Astrocyte (in vitro differentiated cells and primary cell): ENCODE measurements around the gene SHLD2. TPM values are rescaled to one million over a fixed set of nuclear protein-coding genes. Genes with fewer than 3 reads are reported as not detected.
"Not testable (repeated sequence)": the region's sequence is repeated elsewhere in the genome, so short reads cannot be mapped to it uniquely, and the experiment has no call there.

Experiments used
- DNase-seq: peaks from one replicate; pipeline ENCODE4 v3.0.0-alpha.2; 2010; ENCODE audit warnings: low read depth
- FAIRE-seq: peaks from 2 replicates; lab custom pipeline; 2011; peaks lifted over from hg19 to GRCh38; lab: Jason Lieb, UNC
- H2AFZ ChIP-seq: 2 replicates; pipeline ENCODE4 v1.6.0; 2012; ENCODE audit warnings: low read depth, low read length, inconsistent platforms
- H3K27ac ChIP-seq: 2 replicates; pipeline ENCODE4 v1.5.1; 2011; ENCODE audit warnings: low read depth, low read length, inconsistent platforms
- H3K27me3 ChIP-seq: 2 replicates; pipeline ENCODE4 v1.6.0; 2011; ENCODE audit warnings: low read length, inconsistent platforms; ENCODE audit not compliant: insufficient read depth
- H3K36me3 ChIP-seq: 2 replicates; pipeline ENCODE4 v1.5.1; 2011; ENCODE audit warnings: low read length, inconsistent platforms; ENCODE audit not compliant: insufficient read depth
- H3K4me1 ChIP-seq: 2 replicates; pipeline ENCODE4 v1.5.1; 2011; ENCODE audit warnings: low read length, inconsistent platforms; ENCODE audit not compliant: insufficient read depth
- H3K4me2 ChIP-seq: 2 replicates; pipeline ENCODE4 v1.6.0; 2012; ENCODE audit warnings: low read length, inconsistent platforms
- H3K4me3 ChIP-seq: 2 replicates; pipeline ENCODE4 v1.5.1; 2011; ENCODE audit warnings: low read depth, mild to moderate bottlenecking, low read length, inconsistent platforms; ENCODE audit not compliant: insufficient read depth
- H3K79me2 ChIP-seq: 2 replicates; pipeline ENCODE4 v1.6.0; 2012; ENCODE audit warnings: mild to moderate bottlenecking, low read length, inconsistent platforms; ENCODE audit not compliant: insufficient read depth
- H3K9ac ChIP-seq: 2 replicates; pipeline ENCODE4 v1.6.0; 2012; ENCODE audit warnings: mild to moderate bottlenecking, low read length, inconsistent platforms
- H3K9me3 ChIP-seq: 2 replicates; pipeline ENCODE4 v1.5.1; 2012; ENCODE audit warnings: low read depth, mild to moderate bottlenecking, low read length, inconsistent platforms; ENCODE audit not compliant: insufficient read depth
- H4K20me1 ChIP-seq: 2 replicates; pipeline ENCODE4 v1.6.0; 2012; ENCODE audit warnings: low read length, inconsistent platforms; ENCODE audit not compliant: insufficient read depth
- H3K27ac Mint-ChIP-seq: one replicate; pipeline ENCODE4 v1.8.0; 2021; ENCODE audit warnings: mild to moderate bottlenecking, mixed read lengths; ENCODE audit not compliant: unreplicated experiment
- H3K27me3 Mint-ChIP-seq: one replicate; pipeline ENCODE4 v1.8.0; 2021; ENCODE audit warnings: low read depth, mixed read lengths; ENCODE audit not compliant: unreplicated experiment
- H3K36me3 Mint-ChIP-seq: one replicate; pipeline ENCODE4 v1.8.0; 2021; ENCODE audit warnings: low read depth, mixed read lengths; ENCODE audit not compliant: unreplicated experiment
- H3K4me1 Mint-ChIP-seq: one replicate; pipeline ENCODE4 v1.8.0; 2021; ENCODE audit warnings: low read depth, mixed read lengths; ENCODE audit not compliant: unreplicated experiment
- H3K4me3 Mint-ChIP-seq: one replicate; pipeline ENCODE4 v1.8.0; 2021; ENCODE audit warnings: mild to moderate bottlenecking, moderate library complexity, mixed read lengths; ENCODE audit not compliant: unreplicated experiment
- H3K9me3 Mint-ChIP-seq: one replicate; pipeline ENCODE4 v1.8.0; 2021; ENCODE audit warnings: mild to moderate bottlenecking, mixed read lengths; ENCODE audit not compliant: unreplicated experiment
- total RNA-seq: library from RNA; stranded (reverse); gene quantifications from 2 replicates; pipeline ENCODE4 v1.2.1, GENCODE V29; 2021

SHLD2 gene
- total RNA-seq, 1 donor from 2014 or later: 23.2 TPM

GRCh38 chr10:87162703-87163293 lies 67.8 kb downstream of the SHLD2 start:
- H3K27ac Mint-ChIP-seq, FAIRE-seq, H3K4me1 Mint-ChIP-seq: not testable (repeated sequence)

GRCh38 chr10:87163414-87163813 lies 68.4 kb downstream of the SHLD2 start:
- DNase-seq, FAIRE-seq: not testable (repeated sequence)

More at GRCh38 chr10:87162703-87163293, 67.8 kb downstream of the SHLD2 start:
- not testable (repeated sequence) for H3K9me3 Mint-ChIP-seq, H3K27me3 ChIP-seq, H3K79me2 ChIP-seq, H3K36me3 ChIP-seq, H3K36me3 Mint-ChIP-seq, DNase-seq, H3K4me2 ChIP-seq, H3K4me3 Mint-ChIP-seq, H3K9ac ChIP-seq, H2AFZ ChIP-seq, H3K9me3 ChIP-seq, H3K4me1 ChIP-seq, H3K4me3 ChIP-seq, H3K27me3 Mint-ChIP-seq, H4K20me1 ChIP-seq, H3K27ac ChIP-seq

GRCh38 chr10:87169857-87170256 lies 74.9 kb downstream of the SHLD2 start:
- H3K36me3 ChIP-seq, DNase-seq, H3K4me3 Mint-ChIP-seq, H3K36me3 Mint-ChIP-seq, H3K4me1 ChIP-seq, H3K4me2 ChIP-seq, H3K27me3 ChIP-seq, H3K9me3 Mint-ChIP-seq, H3K9me3 ChIP-seq, H2AFZ ChIP-seq, H3K4me1 Mint-ChIP-seq, H3K9ac ChIP-seq, H3K4me3 ChIP-seq, H3K27me3 Mint-ChIP-seq, H3K27ac ChIP-seq, FAIRE-seq, H3K27ac Mint-ChIP-seq, H4K20me1 ChIP-seq, H3K79me2 ChIP-seq: not testable (repeated sequence)

More at GRCh38 chr10:87163414-87163813, 68.4 kb downstream of the SHLD2 start:
- not testable (repeated sequence) for H3K27me3 ChIP-seq, H3K4me2 ChIP-seq, H3K36me3 Mint-ChIP-seq, H2AFZ ChIP-seq, H3K4me3 ChIP-seq, H4K20me1 ChIP-seq, H3K9me3 Mint-ChIP-seq, H3K4me1 Mint-ChIP-seq, H3K27ac ChIP-seq, H3K9ac ChIP-seq, H3K4me1 ChIP-seq, H3K36me3 ChIP-seq, H3K27ac Mint-ChIP-seq, H3K9me3 ChIP-seq, H3K4me3 Mint-ChIP-seq, H3K27me3 Mint-ChIP-seq, H3K79me2 ChIP-seq

- not testable (repeated sequence) for H3K79me2 ChIP-seq, H3K9ac ChIP-seq, H3K4me3 Mint-ChIP-seq, H2AFZ ChIP-seq, H3K27ac Mint-ChIP-seq, H3K27me3 ChIP-seq, H3K9me3 Mint-ChIP-seq, H3K36me3 ChIP-seq, H3K36me3 Mint-ChIP-seq, H3K4me2 ChIP-seq, H4K20me1 ChIP-seq, H3K27me3 Mint-ChIP-seq, FAIRE-seq, H3K4me1 ChIP-seq, H3K4me3 ChIP-seq, H3K4me1 Mint-ChIP-seq, H3K27ac ChIP-seq, H3K9me3 ChIP-seq, DNase-seq
Measured at GRCh38 chr10:87170705-87171104, 75.7 kb downstream of the SHLD2 start.

- not testable (repeated sequence) for H3K4me1 ChIP-seq, H3K4me1 Mint-ChIP-seq, H3K9me3 Mint-ChIP-seq, H3K27me3 ChIP-seq, H3K36me3 ChIP-seq, H3K9ac ChIP-seq, H4K20me1 ChIP-seq, H3K4me3 ChIP-seq, H3K4me2 ChIP-seq, H3K4me3 Mint-ChIP-seq, FAIRE-seq, H3K27me3 Mint-ChIP-seq, H3K79me2 ChIP-seq, H3K36me3 Mint-ChIP-seq, H3K27ac Mint-ChIP-seq, DNase-seq, H3K27ac ChIP-seq, H3K9me3 ChIP-seq, H2AFZ ChIP-seq
Measured at GRCh38 chr10:87171670-87172069, 76.7 kb downstream of the SHLD2 start.

GRCh38 chr10:87172178-87172577 lies 77.2 kb downstream of the SHLD2 start:
- not testable (repeated sequence) for H3K27me3 Mint-ChIP-seq, FAIRE-seq, H3K4me2 ChIP-seq, H3K4me3 ChIP-seq, H3K36me3 ChIP-seq, H4K20me1 ChIP-seq, H3K4me1 ChIP-seq, H2AFZ ChIP-seq, H3K79me2 ChIP-seq, H3K4me1 Mint-ChIP-seq, H3K36me3 Mint-ChIP-seq, H3K27me3 ChIP-seq, H3K27ac ChIP-seq, DNase-seq, H3K9me3 ChIP-seq, H3K4me3 Mint-ChIP-seq, H3K27ac Mint-ChIP-seq, H3K9me3 Mint-ChIP-seq, H3K9ac ChIP-seq
